Endothelial cell (in vitro differentiated cells): ENCODE measurements around the gene TAAR9. TPM values are rescaled to one million over a fixed set of nuclear protein-coding genes. Genes with fewer than 3 reads are reported as not detected.

Source experiments
- DNase-seq: peaks from one replicate; pipeline ENCODE4 v3.0.0; 2021; ENCODE audit warnings: low spot score
- H3K27ac Mint-ChIP-seq: one replicate; pipeline ENCODE4 v1.8.0; 2021; ENCODE audit warnings: mixed read lengths, inconsistent platforms; ENCODE audit not compliant: unreplicated experiment
- H3K27me3 Mint-ChIP-seq: one replicate; pipeline ENCODE4 v1.8.0; 2021; ENCODE audit warnings: mild to moderate bottlenecking, moderate library complexity, mixed read lengths, inconsistent platforms; ENCODE audit not compliant: unreplicated experiment
- H3K36me3 Mint-ChIP-seq: one replicate; pipeline ENCODE4 v1.8.0; 2021; ENCODE audit warnings: mild to moderate bottlenecking, low read depth, mixed read lengths, inconsistent platforms; ENCODE audit not compliant: unreplicated experiment
- H3K4me1 Mint-ChIP-seq: one replicate; pipeline ENCODE4 v1.8.0; 2021; ENCODE audit warnings: mild to moderate bottlenecking, mixed read lengths, inconsistent platforms; ENCODE audit not compliant: unreplicated experiment
- H3K4me3 Mint-ChIP-seq: one replicate; pipeline ENCODE4 v1.8.0; 2021; ENCODE audit warnings: mild to moderate bottlenecking, mixed read lengths, inconsistent platforms; ENCODE audit not compliant: unreplicated experiment
- H3K9me3 Mint-ChIP-seq: one replicate; pipeline ENCODE4 v1.8.0; 2021; ENCODE audit warnings: mixed read lengths, inconsistent platforms; ENCODE audit not compliant: unreplicated experiment
- total RNA-seq: library from RNA; stranded (reverse); fragmentation: NEBNext Ultra II Directional; extraction: Animal tissue kit (Norgen Biotek cat#: 25700); gene quantifications from one replicate; pipeline ENCODE4 v1.2.1, GENCODE V29; 2021; ENCODE audit not compliant: unreplicated experiment
- TF ChIP-seq, protein P1 (sequence below): fragments of 200-600 bp; sonication (generic); IDR thresholded peaks from one replicate; pipeline ENCODE4 v1.5.0; 2021; ENCODE audit warnings: antibody characterized with exemption; ENCODE audit not compliant: unreplicated experiment

Gene TAAR9
- total RNA-seq, 1 donor from 2014 or later: not detected

DNA sequence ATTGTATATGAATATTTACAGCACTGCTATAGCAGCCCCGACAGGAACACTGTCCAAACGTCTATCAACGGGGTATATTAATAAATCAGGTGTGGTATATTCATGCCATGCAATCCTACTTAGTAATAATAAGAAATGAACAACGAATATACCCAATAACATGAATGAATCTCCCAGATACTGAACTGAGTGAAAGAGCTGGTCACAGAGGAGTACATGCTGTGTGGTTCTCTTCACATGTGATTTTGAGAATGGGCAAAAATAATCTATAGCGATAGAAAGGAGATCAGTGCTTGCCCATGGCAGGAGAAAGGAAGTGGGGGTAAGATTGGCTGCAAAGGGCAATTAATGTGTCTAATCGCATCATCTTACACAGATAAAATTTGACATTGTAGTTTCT lies 28.3 kb downstream of the TAAR9 start:
- Mint-ChIP-seq H3K9me3 (no peaks in the 10 kb centered on the region), H3K27me3 (no peaks in the 10 kb centered on the region), H3K27ac (no peak overlapping the region), H3K4me1 (no peaks in the 10 kb centered on the region), H3K36me3 (no peaks in the 10 kb centered on the region), H3K4me3 (no peak overlapping the region)
- TF ChIP-seq, protein P1, sequence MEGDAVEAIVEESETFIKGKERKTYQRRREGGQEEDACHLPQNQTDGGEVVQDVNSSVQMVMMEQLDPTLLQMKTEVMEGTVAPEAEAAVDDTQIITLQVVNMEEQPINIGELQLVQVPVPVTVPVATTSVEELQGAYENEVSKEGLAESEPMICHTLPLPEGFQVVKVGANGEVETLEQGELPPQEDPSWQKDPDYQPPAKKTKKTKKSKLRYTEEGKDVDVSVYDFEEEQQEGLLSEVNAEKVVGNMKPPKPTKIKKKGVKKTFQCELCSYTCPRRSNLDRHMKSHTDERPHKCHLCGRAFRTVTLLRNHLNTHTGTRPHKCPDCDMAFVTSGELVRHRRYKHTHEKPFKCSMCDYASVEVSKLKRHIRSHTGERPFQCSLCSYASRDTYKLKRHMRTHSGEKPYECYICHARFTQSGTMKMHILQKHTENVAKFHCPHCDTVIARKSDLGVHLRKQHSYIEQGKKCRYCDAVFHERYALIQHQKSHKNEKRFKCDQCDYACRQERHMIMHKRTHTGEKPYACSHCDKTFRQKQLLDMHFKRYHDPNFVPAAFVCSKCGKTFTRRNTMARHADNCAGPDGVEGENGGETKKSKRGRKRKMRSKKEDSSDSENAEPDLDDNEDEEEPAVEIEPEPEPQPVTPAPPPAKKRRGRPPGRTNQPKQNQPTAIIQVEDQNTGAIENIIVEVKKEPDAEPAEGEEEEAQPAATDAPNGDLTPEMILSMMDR: no peak
- DNase-seq: no peak

DNA sequence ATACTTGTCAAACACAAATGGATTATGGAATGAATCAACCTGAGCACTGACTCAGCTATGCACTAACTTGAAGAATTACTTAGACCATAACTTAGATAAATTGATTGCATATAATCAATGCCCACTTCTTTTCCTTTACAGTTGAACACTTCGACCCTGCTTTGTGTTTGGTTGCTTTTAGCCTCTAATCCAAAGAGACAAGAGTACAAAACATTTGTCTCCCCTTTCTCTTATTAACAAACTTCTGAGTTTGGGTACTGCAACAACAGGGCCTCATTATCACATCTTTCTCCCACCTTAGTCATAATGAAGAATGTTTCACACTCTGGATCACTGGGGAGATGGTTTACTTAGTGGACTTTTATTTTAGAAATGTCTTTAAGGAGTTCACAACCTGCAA lies 29.5 kb downstream of the TAAR9 start:
- H3K9me3 Mint-ChIP-seq: no peaks in the 10 kb centered on the region
- no peaks in the 10 kb centered on the region for H3K4me1 Mint-ChIP-seq
- no peak for DNase-seq
- H3K27ac Mint-ChIP-seq: no peak overlapping the region
- no peaks in the 10 kb centered on the region for H3K36me3 Mint-ChIP-seq
- H3K4me3 Mint-ChIP-seq: no peak overlapping the region
- H3K27me3 Mint-ChIP-seq: no peaks in the 10 kb centered on the region
- TF ChIP-seq, protein P1: no peak

DNA sequence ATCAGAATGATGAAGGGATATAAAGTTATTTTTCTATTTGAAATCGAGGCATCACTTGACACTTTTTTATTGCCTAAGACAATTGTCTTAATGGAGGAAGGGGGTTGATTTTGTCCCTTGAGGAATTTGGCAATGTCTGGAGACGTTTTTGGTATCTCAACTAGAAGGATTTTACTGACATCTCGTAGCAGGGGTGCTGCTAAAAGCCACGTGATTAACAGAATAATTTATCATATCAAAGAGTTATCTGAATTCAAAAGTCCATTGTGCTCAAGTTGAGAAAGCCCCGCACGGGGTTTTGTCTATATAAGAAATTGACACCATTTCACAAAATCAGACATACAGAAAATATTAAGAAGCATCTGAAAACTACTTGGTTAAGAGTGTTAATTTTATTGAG lies 30.5 kb downstream of the TAAR9 start:
- Mint-ChIP-seq H3K9me3 (no peaks in the 10 kb centered on the region), H3K36me3 (no peaks in the 10 kb centered on the region), H3K4me3 (no peak overlapping the region), H3K27ac (no peak overlapping the region), H3K27me3 (no peaks in the 10 kb centered on the region), H3K4me1 (no peaks in the 10 kb centered on the region)
- no peak for DNase-seq
- TF ChIP-seq, protein P1: no peak

DNA sequence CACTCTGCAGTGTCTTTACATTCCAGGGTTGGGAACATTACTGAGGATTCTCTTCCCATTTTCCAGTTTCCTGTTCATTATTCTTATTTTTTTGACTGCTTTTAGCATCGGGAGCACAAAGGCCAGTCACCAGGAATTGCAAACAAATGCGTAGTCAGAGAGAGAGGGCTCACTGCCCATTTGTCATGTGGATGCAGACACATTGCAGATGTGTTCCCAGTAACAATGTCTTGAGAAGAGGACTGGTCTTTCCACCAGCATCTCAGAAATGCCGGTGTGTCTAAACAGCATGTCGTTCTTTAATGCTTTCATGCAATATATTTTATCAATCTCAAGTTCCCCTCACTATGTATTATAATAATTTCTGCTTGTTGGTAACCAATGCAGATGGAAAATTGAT lies 31.1 kb downstream of the TAAR9 start:
- DNase-seq: no peak
- Mint-ChIP-seq H3K27me3 (no peaks in the 10 kb centered on the region), H3K36me3 (no peaks in the 10 kb centered on the region), H3K9me3 (no peaks in the 10 kb centered on the region), H3K4me3 (no peak overlapping the region), H3K4me1 (no peaks in the 10 kb centered on the region), H3K27ac (no peak overlapping the region)
- TF ChIP-seq, protein P1: no peak

DNA sequence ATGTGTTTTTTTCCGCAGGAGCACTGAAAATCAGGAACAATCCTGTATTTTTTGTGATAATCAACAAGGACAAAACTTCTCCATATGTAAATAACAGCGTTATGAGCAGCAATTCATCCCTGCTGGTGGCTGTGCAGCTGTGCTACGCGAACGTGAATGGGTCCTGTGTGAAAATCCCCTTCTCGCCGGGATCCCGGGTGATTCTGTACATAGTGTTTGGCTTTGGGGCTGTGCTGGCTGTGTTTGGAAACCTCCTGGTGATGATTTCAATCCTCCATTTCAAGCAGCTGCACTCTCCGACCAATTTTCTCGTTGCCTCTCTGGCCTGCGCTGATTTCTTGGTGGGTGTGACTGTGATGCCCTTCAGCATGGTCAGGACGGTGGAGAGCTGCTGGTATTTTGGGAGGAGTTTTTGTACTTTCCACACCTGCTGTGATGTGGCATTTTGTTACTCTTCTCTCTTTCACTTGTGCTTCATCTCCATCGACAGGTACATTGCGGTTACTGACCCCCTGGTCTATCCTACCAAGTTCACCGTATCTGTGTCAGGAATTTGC lies 32.2 kb downstream of the TAAR9 start, which contains the start of gene TAAR6:
TSS of gene TAAR6 (plus strand) at position 102 of the 557 bp plus-strand sequence. CDS start at position 102, 0 bp downstream.
- no peaks in the 10 kb centered on the region for H3K9me3 Mint-ChIP-seq
- no peaks in the 10 kb centered on the region for H3K4me1 Mint-ChIP-seq
- DNase-seq: no peak
- H3K27me3 Mint-ChIP-seq: no peaks in the 10 kb centered on the region
- H3K27ac Mint-ChIP-seq: no peak within 1 kb of the TSS
- no peak within 1 kb of the TSS for H3K4me3 Mint-ChIP-seq
- H3K36me3 Mint-ChIP-seq: no peaks in the 10 kb centered on the region
- TF ChIP-seq, protein P1: no peak
